G401.6 (cell line): ENCODE results near the gene RERG.

ENCODE experiments used
- FAIRE-seq: peaks from 2 replicates; lab custom pipeline; 2012; peaks lifted over from hg19 to GRCh38; lab: Jason Lieb, UNC

Gene RERG

DNA sequence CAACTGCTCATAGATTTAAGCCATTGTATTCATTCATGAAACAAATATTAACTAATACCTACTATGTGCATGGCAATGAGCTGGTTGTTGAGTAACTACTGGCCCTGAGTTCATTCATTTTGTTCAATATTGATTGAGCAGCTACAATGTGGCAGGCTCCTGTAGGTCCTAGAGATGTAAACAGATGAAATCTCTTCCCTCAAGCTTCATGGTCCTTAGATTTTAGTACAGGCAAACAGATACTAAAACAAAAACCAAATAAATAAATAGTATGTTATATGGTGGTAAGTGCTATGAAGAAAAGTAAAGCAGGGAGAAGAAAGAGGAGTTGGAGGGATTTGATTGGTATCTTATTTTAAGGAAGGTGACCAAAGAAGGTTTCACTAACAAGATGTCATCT lies 77.8 kb downstream of the RERG start:
- FAIRE-seq, result no peak

DNA sequence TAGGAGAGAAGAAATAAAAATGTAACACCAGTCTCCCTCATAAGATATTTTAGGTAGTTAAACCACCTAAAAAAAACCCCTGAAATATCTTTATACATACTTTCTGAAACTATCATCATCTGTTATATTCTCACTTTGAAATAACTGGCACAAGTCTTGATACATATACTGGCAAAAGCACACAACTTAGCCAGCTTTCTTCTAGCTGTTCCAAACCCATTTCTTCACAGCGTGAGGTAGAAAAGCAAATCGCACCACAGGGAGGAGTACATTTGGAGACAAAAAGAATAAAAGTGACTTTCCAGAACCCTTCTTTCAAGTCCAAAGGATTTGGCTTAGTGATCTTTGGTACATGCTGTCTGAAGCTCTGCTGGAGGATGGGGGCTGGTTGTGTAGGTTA lies 78.5 kb downstream of the RERG start:
- FAIRE-seq, result no peak

DNA sequence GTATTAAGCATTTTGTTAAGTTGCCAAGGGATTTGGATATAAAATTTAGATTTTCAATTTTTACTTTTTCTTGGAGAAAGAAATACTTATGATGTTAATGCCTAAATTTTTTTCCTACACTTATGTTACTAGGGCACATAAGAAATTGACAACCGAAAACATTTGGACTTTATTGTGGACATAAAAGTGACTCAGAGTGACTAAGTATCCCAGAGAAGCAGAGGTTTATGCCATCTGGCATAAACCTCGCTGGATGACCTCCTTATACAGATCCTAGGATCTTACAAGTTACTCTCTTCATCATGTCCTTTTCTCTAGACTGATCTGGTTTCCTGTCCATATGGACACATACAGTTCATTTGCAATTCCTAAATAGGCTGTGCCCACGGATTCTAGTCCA lies 89.8 kb downstream of the RERG start:
- FAIRE-seq, result no peak

DNA sequence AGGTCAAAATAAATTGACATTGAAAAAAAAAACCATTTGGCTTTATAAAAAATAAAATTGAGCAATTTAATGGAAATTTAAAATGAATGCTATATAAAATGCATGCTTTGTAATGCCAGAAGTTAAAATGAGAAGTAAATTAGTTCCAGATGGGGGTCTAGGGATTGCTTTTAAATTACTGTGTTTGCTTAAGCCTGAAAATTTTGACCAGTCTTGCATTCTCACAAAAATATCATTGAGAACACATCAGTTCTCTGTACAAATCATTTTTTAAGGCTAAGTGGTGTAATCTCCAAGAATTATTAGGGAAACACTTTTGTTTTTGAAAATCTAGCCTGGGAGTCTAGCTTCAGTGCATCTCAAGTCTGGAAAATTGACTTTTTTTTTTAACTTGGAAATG lies 90.7 kb downstream of the RERG start:
- no peak for FAIRE-seq

DNA sequence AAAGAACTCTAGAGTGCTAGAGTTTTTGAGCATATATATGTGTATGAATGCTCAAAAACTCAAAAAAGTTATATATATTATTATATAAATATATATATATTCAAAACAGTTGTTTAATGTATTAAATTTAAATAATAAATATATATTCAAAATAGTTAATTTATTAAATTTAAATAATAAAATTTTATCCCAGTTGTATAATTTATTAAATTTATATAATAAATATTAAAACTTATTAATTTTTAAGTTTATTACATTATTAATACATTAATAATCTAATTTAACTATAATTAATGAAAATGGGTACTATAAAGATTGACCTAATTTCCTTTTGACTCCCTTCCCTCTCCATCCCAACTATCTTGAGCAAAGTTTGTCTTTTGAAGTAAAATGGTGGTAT lies 97.8 kb downstream of the RERG start:
- FAIRE-seq, result peak; percentile 95

DNA sequence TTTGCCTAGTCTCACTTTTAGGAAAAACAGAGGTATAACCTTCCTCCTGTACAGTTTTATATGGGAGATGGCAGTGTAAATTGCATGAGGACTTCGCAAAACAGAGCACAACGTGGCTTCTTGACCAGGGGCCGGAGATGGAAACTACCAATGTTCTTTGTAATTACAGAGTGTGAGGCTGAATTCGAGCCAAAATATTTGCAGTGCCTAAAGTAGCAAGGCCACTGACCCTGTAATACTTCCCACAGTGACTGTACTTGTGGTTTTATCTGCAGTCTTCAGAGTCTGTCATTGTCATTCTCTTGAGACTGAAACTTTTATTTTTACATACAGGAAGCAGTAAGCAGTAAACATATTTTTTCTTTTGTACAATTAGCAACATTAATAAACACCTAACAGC lies 98.9 kb downstream of the RERG start:
- FAIRE-seq, result no peak

DNA sequence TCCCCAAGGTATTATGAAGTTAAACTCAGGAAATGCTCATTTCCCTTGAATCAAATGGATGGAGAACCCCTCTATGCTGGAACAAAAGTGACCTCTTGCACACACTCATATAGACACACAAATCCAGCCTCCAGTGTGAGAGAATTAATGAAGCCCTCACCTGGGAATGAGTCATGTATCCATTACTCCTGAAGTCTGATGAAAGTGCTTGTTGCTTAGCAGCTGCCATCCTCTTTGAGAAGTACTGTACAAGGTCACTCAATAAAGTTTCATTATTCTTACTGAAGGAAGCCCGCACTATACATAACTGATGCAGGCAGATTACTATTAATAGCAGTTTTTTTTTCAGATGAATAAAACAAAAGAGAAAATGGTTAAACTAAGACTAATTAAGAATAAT lies 102.3 kb downstream of the RERG start:
- no peak for FAIRE-seq

DNA sequence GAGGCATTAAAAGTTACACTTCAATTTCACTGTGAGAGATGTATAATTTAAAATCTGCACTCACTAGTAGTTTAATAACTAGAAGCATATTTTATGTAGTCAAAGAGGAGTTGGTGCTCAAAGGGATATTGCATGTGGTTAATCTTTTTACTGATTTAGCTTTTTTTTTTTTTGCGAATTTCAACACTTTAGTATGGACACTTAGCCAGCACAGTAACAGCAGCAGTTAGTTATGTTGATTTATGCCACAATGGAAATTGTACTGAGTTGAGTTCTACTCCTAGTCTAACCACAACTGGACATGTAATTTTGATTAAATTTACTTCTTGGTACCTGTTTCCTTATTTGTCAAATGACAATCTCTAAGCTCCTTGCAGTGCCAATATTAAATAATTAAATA lies 104.2 kb downstream of the RERG start:
- FAIRE-seq, result no peak

DNA sequence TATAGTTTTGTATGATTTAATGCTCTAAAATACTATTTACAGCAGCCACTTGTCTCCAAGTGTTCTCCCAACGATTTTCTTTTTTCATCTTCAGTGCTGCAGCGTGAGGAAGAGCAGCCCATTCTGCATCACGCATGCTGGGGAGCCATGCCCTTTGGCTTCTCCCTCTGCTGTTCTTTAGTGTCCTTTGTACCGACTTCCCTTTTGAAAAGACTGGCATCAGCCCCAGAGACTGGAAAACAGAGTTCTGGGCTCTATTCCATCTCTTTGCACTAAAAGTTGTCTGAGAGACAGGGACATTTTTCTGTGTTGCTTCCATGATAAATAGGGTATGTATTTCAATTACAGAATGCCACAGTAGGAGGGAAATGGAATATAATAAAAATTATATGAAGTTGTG lies 105.1 kb downstream of the RERG start:
- no peak for FAIRE-seq

DNA sequence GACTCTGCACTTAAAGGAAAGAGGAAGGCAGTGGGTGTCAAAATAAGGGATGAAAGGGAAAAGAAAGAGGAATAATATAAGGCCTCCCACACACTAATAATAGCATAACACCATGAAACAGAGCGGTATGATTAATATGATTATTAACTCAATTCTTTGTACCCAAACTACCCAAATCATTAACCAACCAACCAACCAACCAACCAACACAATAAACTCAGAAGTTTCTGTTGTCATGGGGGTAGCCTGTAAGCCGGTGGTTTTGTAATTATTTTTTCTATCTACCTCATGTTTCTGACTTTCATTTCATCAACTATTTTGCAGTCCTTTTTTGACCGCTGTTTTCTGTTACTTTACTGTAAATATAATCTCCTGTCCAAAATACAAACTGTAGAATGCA lies 105.8 kb downstream of the RERG start:
- FAIRE-seq, result no peak

DNA sequence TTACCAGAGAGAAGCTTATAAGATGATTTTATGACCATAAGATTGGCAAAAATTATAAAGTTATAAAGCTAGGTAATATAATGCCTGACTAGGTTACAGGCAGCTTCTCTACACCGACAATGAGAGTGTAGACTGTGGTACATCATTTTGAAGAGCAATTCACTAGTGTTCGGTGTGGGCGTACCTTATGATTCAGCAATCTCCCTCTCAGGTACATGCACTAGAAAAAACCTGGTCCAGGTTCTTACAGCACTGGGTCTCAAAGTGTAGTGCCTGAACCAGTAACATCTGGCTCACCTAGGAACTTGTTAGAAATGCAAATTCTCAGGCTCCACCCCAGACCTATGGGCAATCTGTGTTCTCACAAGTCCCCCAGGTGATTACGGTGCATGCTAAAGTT lies 106.7 kb downstream of the RERG start:
- no peak for FAIRE-seq

DNA sequence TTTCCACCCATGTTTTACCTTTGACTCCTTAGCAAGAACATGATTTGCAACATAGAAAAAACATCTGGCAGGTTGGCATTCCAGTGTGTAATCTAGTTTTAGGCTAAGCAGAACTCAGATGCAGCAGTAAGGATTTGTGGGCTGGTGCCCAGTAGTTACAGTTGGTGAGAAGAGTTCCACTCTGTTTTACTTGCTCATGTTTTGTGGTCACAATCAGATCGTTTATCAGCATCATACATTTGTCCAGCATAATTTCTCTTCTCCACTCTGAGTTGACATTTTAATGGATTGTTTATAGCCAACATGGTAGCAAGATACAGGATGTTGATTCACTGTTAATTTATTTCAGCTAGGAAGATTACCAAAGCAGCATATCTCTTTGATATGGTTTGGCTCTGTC lies 128.4 kb downstream of the RERG start:
- FAIRE-seq, result no peak

DNA sequence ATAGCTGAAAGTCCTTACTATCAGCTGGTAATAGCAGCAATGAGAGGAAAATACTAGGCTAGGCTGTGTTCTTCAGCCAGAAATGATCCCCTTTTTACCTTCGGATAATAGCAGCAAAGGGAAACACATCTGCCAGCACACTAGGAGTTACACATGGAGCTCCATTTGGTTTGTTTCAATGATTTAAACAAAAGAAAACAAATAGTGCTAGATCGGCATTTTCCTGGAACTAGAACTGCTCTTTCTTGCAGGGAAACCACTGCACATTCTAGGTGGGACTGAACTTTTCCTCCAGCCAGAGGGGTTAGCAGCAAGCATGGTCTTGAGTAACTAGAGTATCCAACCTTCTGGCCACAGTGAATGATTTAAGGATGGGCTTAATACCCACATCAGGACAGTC lies 130.8 kb downstream of the RERG start:
- no peak for FAIRE-seq

DNA sequence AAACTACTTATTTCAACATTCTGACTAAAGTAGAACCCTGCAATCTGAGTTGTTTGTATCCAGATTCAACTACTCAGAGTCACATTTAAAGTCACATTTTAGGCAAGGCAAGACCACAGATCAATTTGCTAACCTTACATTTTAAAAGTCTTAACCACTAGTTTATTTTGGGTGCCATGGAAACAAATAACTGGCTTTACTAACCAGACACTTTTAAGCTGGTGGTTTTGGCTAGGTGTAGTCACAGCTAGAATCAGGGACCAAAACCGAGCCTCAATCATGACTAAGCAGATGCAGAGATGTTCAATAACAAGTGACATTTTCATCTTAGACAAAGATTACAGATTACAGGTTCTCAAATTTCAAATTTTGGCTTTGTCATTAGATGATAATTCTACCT lies 133.1 kb downstream of the RERG start:
- FAIRE-seq, result no peak

DNA sequence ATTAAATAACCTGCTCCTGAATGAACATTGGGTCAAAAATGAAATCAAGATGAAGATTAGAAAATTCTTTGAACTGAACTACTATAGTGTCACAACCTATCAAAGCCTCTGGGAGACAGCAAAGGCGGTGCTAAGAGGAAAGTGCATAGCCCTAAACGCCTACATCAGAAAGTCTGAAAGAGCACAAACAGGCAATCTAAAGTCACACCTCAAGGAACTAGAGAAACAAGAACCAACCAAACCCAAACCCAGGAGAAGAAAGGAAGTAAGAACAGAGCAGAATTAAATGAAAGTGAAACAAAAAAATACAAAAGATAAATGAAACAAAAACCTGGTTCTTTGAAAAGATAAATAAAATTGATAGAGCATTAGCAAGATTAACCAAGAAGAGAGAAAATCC lies 143.5 kb downstream of the RERG start:
- peak; percentile 15 for FAIRE-seq

DNA sequence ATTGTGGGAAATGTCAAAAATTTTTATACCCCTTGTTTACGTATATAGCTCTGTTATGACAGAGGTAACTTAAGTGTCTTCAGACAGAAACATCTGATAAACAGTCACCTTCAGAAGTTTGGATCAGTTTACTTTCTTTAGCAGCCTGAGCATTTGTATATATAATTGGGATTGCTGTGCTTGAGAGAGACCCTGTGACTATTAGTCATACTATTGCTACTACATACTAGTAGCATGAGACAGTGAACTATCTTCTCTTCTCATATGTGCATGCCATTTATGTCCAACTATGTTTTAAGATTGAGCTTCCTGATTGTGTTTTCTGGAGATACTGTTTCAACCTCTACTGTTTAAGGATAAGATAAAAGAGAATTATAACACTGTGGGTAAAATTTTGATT lies 146.9 kb downstream of the RERG start:
- FAIRE-seq, result no peak

DNA sequence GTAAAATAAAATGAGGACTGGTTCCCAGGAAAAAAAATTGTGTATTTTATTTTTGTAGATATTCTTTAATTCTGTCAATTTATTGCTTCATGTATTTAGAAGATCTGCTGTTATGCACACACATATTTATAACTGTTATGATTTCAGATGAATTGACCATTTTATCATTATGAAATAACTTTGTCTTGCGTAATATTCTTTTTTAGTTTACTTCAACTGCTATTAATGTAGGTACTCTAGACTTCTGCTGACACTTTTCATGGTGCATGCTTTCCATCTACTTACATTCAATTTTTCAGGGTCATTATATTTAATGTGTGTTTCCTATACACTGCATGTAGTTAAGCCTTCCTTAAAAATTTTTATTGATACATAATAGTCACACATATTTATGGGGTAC lies 162.1 kb downstream of the RERG start:
- no peak for FAIRE-seq
